Glutamatergic neuron (in vitro differentiated cells): Measurements from ENCODE around the gene ZNF750. TPM values are rescaled to one million over a fixed set of nuclear protein-coding genes. Genes with fewer than 3 reads are reported as not detected.

ENCODE experiments used
- DNase-seq: peaks from one replicate; pipeline ENCODE4 v3.0.0; 2022
- H3K27ac Mint-ChIP-seq: one replicate; pipeline ENCODE4 v1.8.0; 2020; ENCODE audit warnings: mild to moderate bottlenecking, mixed read lengths, inconsistent platforms; ENCODE audit not compliant: unreplicated experiment
- H3K27me3 Mint-ChIP-seq: one replicate; pipeline ENCODE4 v1.8.0; 2020; ENCODE audit warnings: mild to moderate bottlenecking, moderate library complexity, mixed read lengths, inconsistent platforms; ENCODE audit not compliant: unreplicated experiment
- H3K36me3 Mint-ChIP-seq: one replicate; pipeline ENCODE4 v1.8.0; 2020; ENCODE audit warnings: mild to moderate bottlenecking, mixed read lengths, inconsistent platforms; ENCODE audit not compliant: unreplicated experiment
- H3K4me1 Mint-ChIP-seq: one replicate; pipeline ENCODE4 v1.8.0; 2020; ENCODE audit warnings: mild to moderate bottlenecking, low read depth, mixed read lengths, inconsistent platforms; ENCODE audit not compliant: unreplicated experiment
- H3K4me3 Mint-ChIP-seq: one replicate; pipeline ENCODE4 v1.8.0; 2020; ENCODE audit warnings: mild to moderate bottlenecking, mixed read lengths, inconsistent platforms; ENCODE audit not compliant: unreplicated experiment
- H3K9me3 Mint-ChIP-seq: one replicate; pipeline ENCODE4 v1.8.0; 2020; ENCODE audit warnings: mild to moderate bottlenecking, moderate library complexity, mixed read lengths, inconsistent platforms; ENCODE audit not compliant: unreplicated experiment
- CTCF ChIP-seq: fragments of 200-600 bp; sonication (generic); IDR thresholded peaks from one replicate; pipeline ENCODE4 v1.5.0; 2021; ENCODE audit not compliant: partially characterized antibody, unreplicated experiment
- total RNA-seq: library from RNA; stranded (reverse); fragmentation: NEBNext Ultra II Directional; extraction: Animal tissue kit (Norgen Biotek cat#: 25700); gene quantifications from one replicate; pipeline ENCODE4 v1.2.1, GENCODE V29; 2021; ENCODE audit not compliant: unreplicated experiment

The ZNF750 gene
- total RNA-seq, 1 donor from 2014 or later = 1.4 TPM

GRCh38 chr17:82873521-82873920 lies 33.7 kb upstream of the ZNF750 start:
- Mint-ChIP-seq H3K27me3 (no peaks in the 10 kb centered on the region), H3K4me1 (peaks cover 20% of the 10 kb centered on the region), H3K9me3 (peaks cover 5% of the 10 kb centered on the region), H3K36me3 (peaks cover 7% of the 10 kb centered on the region), H3K27ac (no peak overlapping the region), H3K4me3 (no peak overlapping the region)
- DNase-seq = no peak
- TF ChIP-seq CTCF = no peak

GRCh38 chr17:82872591-82873520 lies 33.0 kb upstream of the ZNF750 start:
- Mint-ChIP-seq H3K9me3 (peaks cover 5% of the 10 kb centered on the region), H3K4me3 (no peak overlapping the region), H3K4me1 (peaks cover 22% of the 10 kb centered on the region), H3K27ac (no peak overlapping the region), H3K27me3 (peaks cover 1% of the 10 kb centered on the region), H3K36me3 (peaks cover 7% of the 10 kb centered on the region)
- no peak for TF ChIP-seq CTCF
- no peak for DNase-seq

GRCh38 chr17:82871776-82872561 lies 32.1 kb upstream of the ZNF750 start:
- Mint-ChIP-seq H3K4me3 (no peak overlapping the region), H3K27ac (peak overlapping the region; percentile 28), H3K36me3 (peaks cover 7% of the 10 kb centered on the region), H3K27me3 (peaks cover 6% of the 10 kb centered on the region), H3K4me1 (peaks cover 29% of the 10 kb centered on the region), H3K9me3 (peaks cover 5% of the 10 kb centered on the region)
- TF ChIP-seq CTCF = no peak
- no peak for DNase-seq

- Mint-ChIP-seq H3K27me3 (peaks cover 6% of the 10 kb centered on the region), H3K9me3 (peaks cover 5% of the 10 kb centered on the region), H3K4me1 (peaks cover 29% of the 10 kb centered on the region), H3K36me3 (peaks cover 7% of the 10 kb centered on the region), H3K4me3 (no peak overlapping the region), H3K27ac (no peak overlapping the region)
- no peak for DNase-seq
- no peak for TF ChIP-seq CTCF
Observed at GRCh38 chr17:82871056-82871775, 31.4 kb upstream of the ZNF750 start.
